Endothelial cell of umbilical vein (primary cell): ENCODE data around the gene HOXD12. TPM values are rescaled to one million over a fixed set of nuclear protein-coding genes. Genes with fewer than 3 reads are reported as not detected.

Source experiments
- BruUV-seq: library from RNA; stranded (reverse); fragments of 400-500 nt; replicated peaks from 2 replicates; lab custom pipeline; 2021; lab: Mats Ljungman, UMichigan
- CTCF ChIA-PET: fragments of 300-600, 350-600 bp; sonication (Branson Sonifier 250); formaldehyde crosslinking; loops from one replicate; lab custom pipeline; 2021; ENCODE audit warnings: antibody characterized with exemption, inconsistent platforms; lab: Charles Lee
- POLR2A ChIA-PET: fragments of 300-600, 350-600 bp; sonication (Branson Sonifier 250); formaldehyde crosslinking; loops from one replicate; lab custom pipeline; 2021; ENCODE audit warnings: antibody characterized with exemption, inconsistent platforms; lab: Charles Lee
- DNase-seq: peaks from one replicate; pipeline ENCODE4 v3.0.0-alpha.2; 2011; ENCODE audit warnings: low read depth, low spot score
- FAIRE-seq: peaks from 2 replicates; lab custom pipeline; 2011; peaks lifted over from hg19 to GRCh38; lab: Jason Lieb, UNC
- H2AFZ ChIP-seq: 2 replicates; pipeline ENCODE4 v1.6.0; 2012; ENCODE audit warnings: low read depth, low read length, control low read depth, inconsistent platforms
- H3K27ac ChIP-seq: 2 replicates; pipeline ENCODE4 v1.5.1; 2011; ENCODE audit warnings: low read depth, mild to moderate bottlenecking, control low read depth, low read length, moderate library complexity; ENCODE audit not compliant: insufficient read depth
- H3K27me3 ChIP-seq, 2 experiments: 2 replicates each; pipeline versions ENCODE4 v1.6.0 to v1.6.1; 2011; ENCODE audit warnings: low read length in 2 of 2, mixed read lengths in 1 of 2; ENCODE audit not compliant: control insufficient read depth in 2 of 2, insufficient read depth in 2 of 2
- H3K36me3 ChIP-seq, 2 experiments: 2 replicates in 1 of 2; 3 replicates in 1 of 2; pipeline ENCODE4 v1.5.1; 2011; ENCODE audit warnings: low read length in 2 of 2, mild to moderate bottlenecking in 1 of 2, moderate library complexity in 1 of 2; ENCODE audit not compliant: control insufficient read depth in 2 of 2, insufficient read depth in 2 of 2; ENCODE audit errors: extremely low read depth in 1 of 2
- H3K4me1 ChIP-seq: 3 replicates; pipeline ENCODE4 v1.5.1; 2011; ENCODE audit warnings: mild to moderate bottlenecking, low read length; ENCODE audit not compliant: control insufficient read depth, insufficient read depth; ENCODE audit errors: extremely low read depth
- H3K4me2 ChIP-seq: 2 replicates; pipeline ENCODE4 v1.6.1; 2011; ENCODE audit warnings: low read length, control low read depth, mixed read lengths; ENCODE audit not compliant: insufficient read depth
- H3K4me3 ChIP-seq, 3 experiments: fragments of 200-600 bp in 1 of 3; sonication (generic), shearing (Covaris generic) in 1 of 3; replicated peaks in 1 of 3; 2 replicates each; pipeline ENCODE4 v1.5.1; 2011 to 2016; ENCODE audit warnings: control low read depth in 3 of 3, low read length in 3 of 3, mild to moderate bottlenecking in 2 of 3, inconsistent platforms in 1 of 3, low read depth in 1 of 3, moderate library complexity in 1 of 3; ENCODE audit not compliant: insufficient read depth in 1 of 3
- H3K79me2 ChIP-seq: 2 replicates; pipeline ENCODE4 v1.6.0; 2012; ENCODE audit warnings: low read length, inconsistent platforms; ENCODE audit not compliant: control insufficient read depth, insufficient read depth
- H3K9ac ChIP-seq: replicated peaks from 2 replicates; pipeline ENCODE3; 2011; ENCODE audit warnings: low read length, control low read depth; ENCODE audit not compliant: insufficient read depth; ENCODE audit errors: extremely low read depth
- H3K9me1 ChIP-seq: replicated peaks from 3 replicates; pipeline ENCODE4 v1.6.0; 2011; ENCODE audit warnings: mild to moderate bottlenecking, low read length; ENCODE audit not compliant: control insufficient read depth, insufficient read depth; ENCODE audit errors: extremely low read depth
- H3K9me3 ChIP-seq: replicated peaks from 2 replicates; pipeline ENCODE4 v1.5.1; 2012; ENCODE audit warnings: low read length, inconsistent platforms; ENCODE audit not compliant: control insufficient read depth, insufficient read depth
- H4K20me1 ChIP-seq: replicated peaks from 2 replicates; pipeline ENCODE3; 2011; ENCODE audit warnings: mild to moderate bottlenecking, low read length; ENCODE audit not compliant: control insufficient read depth, insufficient read depth; ENCODE audit errors: extremely low read depth
- EZH2 ChIP-seq: IDR thresholded peaks from 2 replicates; pipeline ENCODE4 v1.6.1; 2012; ENCODE audit warnings: borderline replicate concordance, low read depth, mild to moderate bottlenecking, moderate library complexity, low read length, inconsistent platforms; ENCODE audit not compliant: severe bottlenecking
- FOS ChIP-seq: IDR thresholded peaks from 2 replicates; pipeline ENCODE4 v1.6.1; 2011; ENCODE audit warnings: mild to moderate bottlenecking, low read length, moderate library complexity, borderline replicate concordance; ENCODE audit not compliant: insufficient read depth
- GATA2 ChIP-seq: IDR thresholded peaks from 2 replicates; pipeline ENCODE4 v1.7.0; 2011; ENCODE audit warnings: low read depth, mild to moderate bottlenecking, moderate library complexity, mixed read lengths, low read length; ENCODE audit not compliant: insufficient read length, insufficient read depth
- JUN ChIP-seq: IDR thresholded peaks from 2 replicates; pipeline ENCODE4 v1.6.1; 2011; ENCODE audit warnings: borderline replicate concordance, low read depth; ENCODE audit not compliant: insufficient read length, insufficient read depth
- MYC ChIP-seq: IDR thresholded peaks from one replicate; pipeline ENCODE4 v1.6.1; 2011; ENCODE audit warnings: mild to moderate bottlenecking, low read depth, low read length
- POLR2A ChIP-seq: IDR thresholded peaks from 2 replicates; pipeline ENCODE4 v1.6.1; 2012; ENCODE audit warnings: low read depth, mild to moderate bottlenecking, control low read depth, low read length
- POLR2AphosphoS5 ChIP-seq: IDR thresholded peaks from 2 replicates; pipeline ENCODE4 v1.6.1; 2012; ENCODE audit warnings: low read depth, mild to moderate bottlenecking, control low read depth, low read length, moderate library complexity; ENCODE audit not compliant: insufficient read depth
- dilution Hi-C: fragments of 300-500 bp; cut with MboI; formaldehyde crosslinking; loops from one replicate; pipeline ENCODE4 v1.15.0; 2019; ENCODE audit warnings: low sequenced_read_pairs; ENCODE audit not compliant: extremely low pct_ligation_motif_present
- intact Hi-C: fragments of 100-400 bp; cut with micrococcal nuclease; formaldehyde crosslinking; loops from one replicate; pipeline ENCODE4 v1.10.0; 2022
- polyA plus RNA-seq, 4 experiments: library from polyadenylated mRNA; depleted of rRNA in 3 of 4; stranded (reverse) in 3 of 4; unstranded in 1 of 4; fragments of >200 nt; gene quantifications; 2 replicates each; pipeline versions ENCODE4 v1.2.1 to v1.2.3, GENCODE V29; 2011 to 2012; ENCODE audit warnings: missing spikeins in 1 of 4
- total RNA-seq: library from RNA; stranded (reverse); gene quantifications from 2 replicates; pipeline ENCODE4 v1.2.3, GENCODE V29; 2021
- TF ChIP-seq, protein P1 (sequence below), 2 donors: IDR thresholded peaks; 1 replicate in 1 of 2; 2 replicates in 1 of 2; pipeline ENCODE4 v1.5.1; 2011; ENCODE audit warnings: low read length in 2 of 2, mild to moderate bottlenecking in 2 of 2, moderate library complexity in 2 of 2, control low read depth in 1 of 2, inconsistent platforms in 1 of 2, low read depth in 1 of 2; ENCODE audit not compliant: insufficient read depth in 1 of 2; ENCODE audit errors: extremely low read depth in 1 of 2
- TF ChIP-seq, protein P2 (sequence below): IDR thresholded peaks from 2 replicates; pipeline ENCODE4 v1.6.1; 2011; ENCODE audit not compliant: insufficient read depth, insufficient read length

Gene HOXD12
- total and polyA plus RNA-seq, 2 donors (not counting 3 experiments of a cell fraction or from before 2014, with no cell fraction given) = not detected

DNA sequence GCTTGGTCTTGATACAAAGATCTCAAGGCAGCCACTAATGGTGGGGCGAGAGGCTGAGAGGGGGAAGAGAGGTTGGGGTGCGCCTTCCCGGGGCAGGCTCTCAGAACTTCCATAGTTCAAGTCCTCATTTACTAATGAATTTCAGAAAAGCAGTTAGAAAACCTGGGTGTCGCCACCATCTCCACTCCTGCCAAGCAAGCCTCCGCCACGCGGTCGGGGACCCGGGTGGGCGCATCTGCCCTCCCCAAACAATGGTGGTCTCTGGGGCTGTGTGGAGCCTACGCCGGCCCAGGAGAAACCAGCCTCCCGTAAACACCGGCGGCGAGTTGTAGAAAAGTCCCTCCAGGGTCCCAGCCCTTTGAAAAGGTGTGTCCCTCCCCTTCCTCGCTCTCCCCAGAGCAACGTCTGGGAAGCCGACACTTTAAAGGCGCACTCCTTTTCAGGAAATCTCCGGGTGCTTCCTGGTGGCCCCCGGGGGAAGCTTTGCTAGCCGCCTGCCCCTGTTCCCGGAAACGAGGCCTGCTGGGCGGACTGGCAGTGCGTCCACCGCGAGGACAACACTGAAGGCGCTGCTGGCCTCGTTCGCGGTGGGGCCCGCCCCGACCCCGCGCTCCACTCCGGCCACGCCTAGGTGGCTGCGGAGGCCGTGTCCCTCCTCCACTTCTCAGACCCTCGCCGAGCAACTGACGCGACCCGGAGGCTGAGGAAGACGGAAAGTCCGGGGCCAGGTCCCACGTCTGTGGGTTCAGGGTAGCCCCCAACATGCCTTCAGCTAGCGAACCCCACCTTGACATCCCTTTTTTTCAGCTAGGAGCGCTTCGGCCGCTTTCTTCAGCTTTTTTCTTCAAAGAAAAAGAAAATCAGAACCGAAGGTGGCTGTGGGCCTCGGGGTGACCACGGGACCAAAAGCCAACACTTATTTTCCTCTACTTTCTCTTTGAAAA lies 32.7 kb upstream of the HOXD12 start:
- Histone ChIP-seq H4K20me1 (no peaks in the 10 kb centered on the region), H3K4me1 (peaks cover 5% of the 10 kb centered on the region), H3K27me3 (peaks cover 74 to 95% of the 10 kb centered on the region in 2 experiments), H3K36me3 (no peaks in the 10 kb centered on the region), H3K4me3 (peak overlapping the region in 1 of 3 experiments; percentile 12), H3K27ac (no peak overlapping the region), H3K79me2 (no peaks in the 10 kb centered on the region), H3K9me1 (no peaks in the 10 kb centered on the region), H3K9ac (no peak overlapping the region), H3K9me3 (no peaks in the 10 kb centered on the region), H3K4me2 (peak overlapping the region; percentile 30), H2AFZ (peak overlapping the region; percentile 47)
- CTCF ChIA-PET = no interaction called here
- POLR2A ChIA-PET = no interaction called here
- DNase-seq (no peak), FAIRE-seq (no peak)
- no TSS peak for BruUV-seq
- dilution Hi-C loops (no loop called here), intact Hi-C loops (no loop called here)
- TF ChIP-seq, protein P1, sequence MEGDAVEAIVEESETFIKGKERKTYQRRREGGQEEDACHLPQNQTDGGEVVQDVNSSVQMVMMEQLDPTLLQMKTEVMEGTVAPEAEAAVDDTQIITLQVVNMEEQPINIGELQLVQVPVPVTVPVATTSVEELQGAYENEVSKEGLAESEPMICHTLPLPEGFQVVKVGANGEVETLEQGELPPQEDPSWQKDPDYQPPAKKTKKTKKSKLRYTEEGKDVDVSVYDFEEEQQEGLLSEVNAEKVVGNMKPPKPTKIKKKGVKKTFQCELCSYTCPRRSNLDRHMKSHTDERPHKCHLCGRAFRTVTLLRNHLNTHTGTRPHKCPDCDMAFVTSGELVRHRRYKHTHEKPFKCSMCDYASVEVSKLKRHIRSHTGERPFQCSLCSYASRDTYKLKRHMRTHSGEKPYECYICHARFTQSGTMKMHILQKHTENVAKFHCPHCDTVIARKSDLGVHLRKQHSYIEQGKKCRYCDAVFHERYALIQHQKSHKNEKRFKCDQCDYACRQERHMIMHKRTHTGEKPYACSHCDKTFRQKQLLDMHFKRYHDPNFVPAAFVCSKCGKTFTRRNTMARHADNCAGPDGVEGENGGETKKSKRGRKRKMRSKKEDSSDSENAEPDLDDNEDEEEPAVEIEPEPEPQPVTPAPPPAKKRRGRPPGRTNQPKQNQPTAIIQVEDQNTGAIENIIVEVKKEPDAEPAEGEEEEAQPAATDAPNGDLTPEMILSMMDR (IDR thresholded peaks at IDR 0.05; ENCODE audit: extremely low read depth in 1 of 2, insufficient read depth in 1 of 2, low read depth in 1 of 2, low read length in 2 of 2) = no peak
- TF ChIP-seq, protein P2, sequence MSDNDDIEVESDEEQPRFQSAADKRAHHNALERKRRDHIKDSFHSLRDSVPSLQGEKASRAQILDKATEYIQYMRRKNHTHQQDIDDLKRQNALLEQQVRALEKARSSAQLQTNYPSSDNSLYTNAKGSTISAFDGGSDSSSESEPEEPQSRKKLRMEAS = no peak
- TF ChIP-seq GATA2 (no peak), POLR2AphosphoS5 (no peak), POLR2A (no peak), FOS (no peak), MYC (no peak), EZH2 (no peak), JUN (no peak)
